ENCODE data around the gene DGKI. TPM values are rescaled to one million over a fixed set of nuclear protein-coding genes. Genes with fewer than 3 reads are reported as not detected.

DGKI gene
- total and polyA plus RNA-seq, 3 donors from 2014 or later = 3.2 to 6.6 (median 4.3) TPM

GRCh38 chr7:137757146-137757925 is 89.4 kb downstream of the DGKI start:
- Histone ChIP-seq H3K27ac (no peak overlapping the region), H3K9me3 (no peaks in the 10 kb centered on the region), H3K36me3 (ENCODE audit: low read depth, missing control alignments) (no peaks in the 10 kb centered on the region), H3K27me3 (no peaks in the 10 kb centered on the region), H3K4me1 (no peaks in the 10 kb centered on the region), H3K4me3 (no peak overlapping the region)
- TF ChIP-seq POLR2A (IDR thresholded peaks at IDR 0.05) (no peak), CTCF (IDR thresholded peaks at IDR 0.05) (no peak)
- intact Hi-C loops (cut with DNase I; ENCODE audit: low total_unique reads) = no loop called here
- DNase-seq = no peak
- WGBS, 2 donors = 84 to 90% methylated on average over 10 of the region's 10 CpGs

- H3K27me3 ChIP-seq = no peaks in the 10 kb centered on the region
- no peaks in the 10 kb centered on the region for H3K9me3 ChIP-seq
- no peak overlapping the region for H3K4me3 ChIP-seq
- no peak for DNase-seq
- H3K36me3 ChIP-seq (ENCODE audit: low read depth, missing control alignments) = no peaks in the 10 kb centered on the region
- intact Hi-C loops (cut with DNase I; ENCODE audit: low total_unique reads) = no loop called here
- H3K4me1 ChIP-seq = no peaks in the 10 kb centered on the region
- no peak overlapping the region for H3K27ac ChIP-seq
- TF ChIP-seq POLR2A (IDR thresholded peaks at IDR 0.05) = no peak
- TF ChIP-seq CTCF (IDR thresholded peaks at IDR 0.05) = no peak
- 57 to 59% methylated on average over 5 of the region's 5 CpGs for WGBS, 2 donors
Observed at GRCh38 chr7:137755846-137756651, 90.7 kb downstream of the DGKI start.

GRCh38 chr7:137755427-137755826 is 91.3 kb downstream of the DGKI start:
- Histone ChIP-seq H3K27me3 (no peaks in the 10 kb centered on the region), H3K9me3 (no peaks in the 10 kb centered on the region), H3K36me3 (ENCODE audit: low read depth, missing control alignments) (no peaks in the 10 kb centered on the region), H3K27ac (no peak overlapping the region), H3K4me3 (no peak overlapping the region), H3K4me1 (no peaks in the 10 kb centered on the region)
- TF ChIP-seq POLR2A (IDR thresholded peaks at IDR 0.05) (no peak), CTCF (IDR thresholded peaks at IDR 0.05) (no peak)
- DNase-seq = no peak
- WGBS, 2 donors = 69% methylated on average over 4 of the region's 4 CpGs
- intact Hi-C loops (cut with DNase I; ENCODE audit: low total_unique reads) = no loop called here

GRCh38 chr7:137753948-137754851 is 92.6 kb downstream of the DGKI start:
- H3K4me1 ChIP-seq = no peaks in the 10 kb centered on the region
- TF ChIP-seq POLR2A (IDR thresholded peaks at IDR 0.05) = no peak
- TF ChIP-seq CTCF (IDR thresholded peaks at IDR 0.05) = no peak
- intact Hi-C loops (cut with DNase I; ENCODE audit: low total_unique reads) = no loop called here
- no peak for DNase-seq
- H3K27me3 ChIP-seq = no peaks in the 10 kb centered on the region
- no peaks in the 10 kb centered on the region for H3K36me3 ChIP-seq (ENCODE audit: low read depth, missing control alignments)
- no peak overlapping the region for H3K4me3 ChIP-seq
- 45 to 46% methylated on average over 11 of the region's 11 CpGs for WGBS, 2 donors
- no peak overlapping the region for H3K27ac ChIP-seq
- H3K9me3 ChIP-seq = no peaks in the 10 kb centered on the region
